Adipocyte (in vitro differentiated cells): ENCODE data around the gene CD19.
"Not testable (repeated sequence)": the region's sequence is repeated elsewhere in the genome, so short reads cannot be mapped to it uniquely, and the experiment has no call there.

ENCODE experiments used
- DNase-seq: peaks from one replicate; pipeline ENCODE4 v3.0.0-alpha.2; 2015; ENCODE audit warnings: low read depth
- H3K27me3 ChIP-seq: replicated peaks from 2 replicates; pipeline ENCODE4 v1.7.0; 2013; ENCODE audit warnings: mild to moderate bottlenecking, low read length, moderate library complexity; ENCODE audit not compliant: control insufficient read depth, insufficient read depth
- H3K36me3 ChIP-seq: 2 replicates; pipeline ENCODE4 v1.7.0; 2013; ENCODE audit warnings: low read length, mild to moderate bottlenecking, moderate library complexity; ENCODE audit not compliant: control insufficient read depth, insufficient read depth, severe bottlenecking
- H3K4me1 ChIP-seq: 2 replicates; pipeline ENCODE4 v1.7.0; 2013; ENCODE audit warnings: mild to moderate bottlenecking, low read length, moderate library complexity; ENCODE audit not compliant: control insufficient read depth, insufficient read depth
- H3K4me3 ChIP-seq: 2 replicates; pipeline ENCODE4 v1.7.0; 2013; ENCODE audit warnings: mild to moderate bottlenecking, low read length, moderate library complexity
- H3K9ac ChIP-seq: 2 replicates; pipeline ENCODE4 v1.7.0; 2013; ENCODE audit warnings: mild to moderate bottlenecking, low read length, moderate library complexity
- H3K9me3 ChIP-seq: 2 replicates; pipeline ENCODE4 v1.7.0; 2013; ENCODE audit warnings: mild to moderate bottlenecking, low read length, moderate library complexity; ENCODE audit not compliant: control insufficient read depth

CD19 gene

GRCh38 chr16:28937222-28937876 lies 5.6 kb downstream of the CD19 start:
- no peak for DNase-seq
- H3K9ac ChIP-seq = no peak overlapping the region
- H3K36me3 ChIP-seq = no peaks in the 10 kb centered on the region
- no peaks in the 10 kb centered on the region for H3K4me1 ChIP-seq
- H3K9me3 ChIP-seq = no peaks in the 10 kb centered on the region
- H3K4me3 ChIP-seq = no peak overlapping the region
- H3K27me3 ChIP-seq = peaks cover 11% of the 10 kb centered on the region

DNA sequence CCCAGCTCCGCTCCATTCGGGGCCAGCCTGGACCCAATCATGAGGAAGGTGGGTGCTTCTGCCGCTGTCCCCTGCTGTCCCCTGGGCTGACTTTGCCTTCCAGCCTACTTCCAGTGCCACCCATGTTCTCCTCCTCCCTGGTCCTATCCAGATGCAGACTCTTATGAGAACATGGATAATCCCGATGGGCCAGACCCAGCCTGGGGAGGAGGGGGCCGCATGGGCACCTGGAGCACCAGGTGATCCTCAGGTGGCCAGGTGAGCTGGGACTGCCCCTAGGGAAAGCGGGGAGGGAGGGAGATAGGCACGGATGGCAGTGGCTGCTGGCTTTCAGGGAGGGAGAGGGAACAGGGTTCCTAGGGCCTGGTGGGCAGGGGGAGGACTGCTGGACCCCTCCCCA lies 7.0 kb downstream of the CD19 start:
- DNase-seq = no peak
- no peaks in the 10 kb centered on the region for H3K4me1 ChIP-seq
- no peaks in the 10 kb centered on the region for H3K9me3 ChIP-seq
- H3K36me3 ChIP-seq = no peaks in the 10 kb centered on the region
- H3K4me3 ChIP-seq = no peak overlapping the region
- H3K9ac ChIP-seq = no peak overlapping the region
- H3K27me3 ChIP-seq = peaks cover 11% of the 10 kb centered on the region

- H3K4me1 ChIP-seq = not testable (repeated sequence)
Observed at GRCh38 chr16:28939825-28940224, 8.1 kb downstream of the CD19 start.

GRCh38 chr16:28943281-28943680 lies 11.5 kb downstream of the CD19 start:
- peaks cover 9% of the 10 kb centered on the region for H3K4me1 ChIP-seq
- no peaks in the 10 kb centered on the region for H3K36me3 ChIP-seq
- no peaks in the 10 kb centered on the region for H3K9me3 ChIP-seq
- H3K27me3 ChIP-seq = no peaks in the 10 kb centered on the region
- DNase-seq = no peak
- no peak overlapping the region for H3K9ac ChIP-seq
- no peak overlapping the region for H3K4me3 ChIP-seq

More at GRCh38 chr16:28939825-28940224, 8.1 kb downstream of the CD19 start:
- H3K36me3 ChIP-seq, H3K9ac ChIP-seq, H3K9me3 ChIP-seq, DNase-seq, H3K27me3 ChIP-seq, H3K4me3 ChIP-seq: not testable (repeated sequence)

- DNase-seq = no peak
- Histone ChIP-seq H3K36me3 (no peaks in the 10 kb centered on the region), H3K4me3 (no peak overlapping the region), H3K27me3 (no peaks in the 10 kb centered on the region), H3K9ac (no peak overlapping the region), H3K4me1 (peaks cover 12% of the 10 kb centered on the region), H3K9me3 (no peaks in the 10 kb centered on the region)
Observed at GRCh38 chr16:28946681-28947080, 14.9 kb downstream of the CD19 start.

- peak; percentile 100 for DNase-seq
- H3K27me3 ChIP-seq = no peaks in the 10 kb centered on the region
- H3K9ac ChIP-seq = peak within 1 kb of the TSS; percentile 89
- no peaks in the 10 kb centered on the region for H3K9me3 ChIP-seq
- H3K4me3 ChIP-seq = peak within 1 kb of the TSS; percentile 92
- H3K36me3 ChIP-seq = peaks cover 20% of the 10 kb centered on the region
- H3K4me1 ChIP-seq = peaks cover 9% of the 10 kb centered on the region
Observed at GRCh38 chr16:28950648-28951409, 19.1 kb downstream of the CD19 start, which contains the start of gene NFATC2IP. NFATC2IP (plus strand) TSS chr16:28950937; CDS start chr16:28951012, 75 bp downstream.

- H3K27me3 ChIP-seq = no peaks in the 10 kb centered on the region
- peak overlapping the region; percentile 92 for H3K4me3 ChIP-seq
- H3K9ac ChIP-seq = peak overlapping the region; percentile 89
- DNase-seq = no peak
- H3K9me3 ChIP-seq = no peaks in the 10 kb centered on the region
- H3K36me3 ChIP-seq = peaks cover 26% of the 10 kb centered on the region
- peaks cover 8% of the 10 kb centered on the region for H3K4me1 ChIP-seq
Observed at GRCh38 chr16:28951410-28951943, 19.7 kb downstream of the CD19 start.

GRCh38 chr16:28958216-28958615 lies 26.4 kb downstream of the CD19 start:
- DNase-seq = no peak
- Histone ChIP-seq H3K9ac (no peak overlapping the region), H3K4me1 (no peaks in the 10 kb centered on the region)

DNA sequence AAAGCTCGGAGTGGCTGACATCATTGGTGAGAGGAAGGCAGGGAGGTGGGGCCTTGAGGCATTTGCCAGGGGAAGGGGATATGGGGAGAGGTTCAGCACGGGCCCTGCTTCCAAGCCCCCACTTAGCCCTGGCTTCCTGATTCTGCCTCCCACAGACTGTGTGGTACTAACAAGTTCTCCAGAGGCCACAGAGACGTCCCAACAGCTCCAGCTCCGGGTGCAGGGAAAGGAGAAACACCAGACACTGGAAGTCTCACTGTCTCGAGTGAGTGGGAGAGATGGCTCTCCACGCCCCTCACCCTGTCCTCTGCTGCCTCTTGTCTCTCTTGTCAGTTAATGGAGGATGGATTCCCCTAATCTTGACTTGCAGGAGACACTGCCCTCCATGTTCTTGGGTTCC lies 27.1 kb downstream of the CD19 start:
- peaks cover 65% of the 10 kb centered on the region for H3K36me3 ChIP-seq
- no peaks in the 10 kb centered on the region for H3K9me3 ChIP-seq
- no peaks in the 10 kb centered on the region for H3K4me1 ChIP-seq
- H3K27me3 ChIP-seq = no peaks in the 10 kb centered on the region
- no peak for DNase-seq
- no peak overlapping the region for H3K4me3 ChIP-seq
- H3K9ac ChIP-seq = no peak overlapping the region

More at GRCh38 chr16:28958216-28958615, 26.4 kb downstream of the CD19 start:
- Histone ChIP-seq H3K4me3 (no peak overlapping the region), H3K9me3 (no peaks in the 10 kb centered on the region), H3K27me3 (no peaks in the 10 kb centered on the region), H3K36me3 (peaks cover 59% of the 10 kb centered on the region)

- Histone ChIP-seq H3K4me1 (no peaks in the 10 kb centered on the region), H3K4me3 (no peak overlapping the region), H3K27me3 (no peaks in the 10 kb centered on the region), H3K9ac (no peak overlapping the region), H3K36me3 (peaks cover 49% of the 10 kb centered on the region), H3K9me3 (no peaks in the 10 kb centered on the region)
- no peak for DNase-seq
Observed at GRCh38 chr16:28964072-28964471, 32.3 kb downstream of the CD19 start.

- Histone ChIP-seq H3K9me3 (no peaks in the 10 kb centered on the region), H3K9ac (no peak overlapping the region), H3K4me1 (no peaks in the 10 kb centered on the region), H3K36me3 (peaks cover 44% of the 10 kb centered on the region), H3K4me3 (no peak overlapping the region), H3K27me3 (no peaks in the 10 kb centered on the region)
- DNase-seq = no peak
Observed at GRCh38 chr16:28964496-28964895, 32.7 kb downstream of the CD19 start.
